GM18868 (cell line): ENCODE data around the gene TSPYL2.

Source experiments
- ATAC-seq: cut with Tn5 transposase; IDR thresholded peaks from one replicate; pipeline ENCODE4 v1.9.1; 2021; ENCODE audit warnings: mild to moderate bottlenecking, moderate library complexity; ENCODE audit not compliant: unreplicated experiment

The TSPYL2 gene

GRCh38 chrX:53116101-53116500 is 33.9 kb downstream of the TSPYL2 start:
- no peak for ATAC-seq

- ATAC-seq: no peak
These were observed 39.8 kb downstream of the TSPYL2 start for GRCh38 chrX:53122013-53122412.

DNA sequence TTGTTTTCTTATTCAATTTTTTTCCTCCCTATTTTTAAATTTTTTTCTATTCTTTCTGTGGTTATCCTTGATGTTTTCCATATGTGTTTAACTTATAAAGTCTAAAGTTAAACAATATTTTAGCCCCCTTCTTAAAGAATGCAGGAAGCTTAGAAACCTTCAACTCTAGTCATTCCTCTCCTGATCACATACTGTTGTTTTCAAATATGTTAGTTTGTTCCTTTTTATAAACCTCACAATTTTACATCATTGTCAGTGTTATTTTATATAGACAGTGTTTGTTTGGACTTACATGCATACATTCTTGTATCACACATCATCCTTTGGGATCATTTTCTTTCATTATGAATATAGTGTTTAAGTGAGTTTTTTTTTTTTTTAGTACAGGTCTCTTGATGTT is 43.3 kb downstream of the TSPYL2 start:
- ATAC-seq: no peak

DNA sequence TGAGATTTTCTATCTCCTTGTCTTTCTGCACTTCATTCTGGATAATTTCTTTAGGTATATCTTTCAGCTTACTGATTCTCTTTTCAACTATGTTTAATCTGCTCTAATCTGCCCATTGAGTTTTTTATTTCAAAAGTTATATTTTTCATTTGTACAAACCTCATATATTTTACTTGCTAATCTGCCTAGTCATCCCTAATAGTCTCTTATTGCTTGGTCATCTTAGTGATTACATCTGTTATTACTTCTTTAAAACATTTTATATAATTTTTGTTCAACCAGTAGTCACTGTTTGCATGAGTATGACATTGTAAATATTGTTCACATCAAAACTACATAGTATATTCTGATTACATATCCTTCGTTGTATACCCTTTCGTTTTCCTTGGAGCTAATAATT is 44.2 kb downstream of the TSPYL2 start:
- ATAC-seq: no peak

- ATAC-seq: no peak
These were observed 46.1 kb downstream of the TSPYL2 start for GRCh38 chrX:53128097-53128749.

DNA sequence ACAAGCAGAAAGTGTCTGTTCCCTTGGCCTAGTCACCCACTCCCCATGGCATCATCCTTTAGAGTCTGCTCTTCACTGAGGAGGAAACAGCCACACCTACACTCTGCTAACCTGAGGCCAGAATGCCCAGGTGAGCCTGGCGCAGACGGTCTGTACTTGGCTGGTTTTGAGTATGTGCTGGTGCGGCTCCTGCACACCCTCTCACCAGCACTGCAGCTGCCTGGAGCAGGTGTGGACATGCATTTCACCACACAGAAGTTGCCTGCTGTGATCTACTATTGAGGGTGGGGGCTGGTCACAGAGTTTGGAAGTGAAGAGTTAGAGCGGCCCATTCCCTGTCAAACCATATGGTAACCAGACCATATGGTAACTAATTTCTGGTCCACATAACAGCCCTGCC is 51.2 kb downstream of the TSPYL2 start:
- ATAC-seq: no peak

DNA sequence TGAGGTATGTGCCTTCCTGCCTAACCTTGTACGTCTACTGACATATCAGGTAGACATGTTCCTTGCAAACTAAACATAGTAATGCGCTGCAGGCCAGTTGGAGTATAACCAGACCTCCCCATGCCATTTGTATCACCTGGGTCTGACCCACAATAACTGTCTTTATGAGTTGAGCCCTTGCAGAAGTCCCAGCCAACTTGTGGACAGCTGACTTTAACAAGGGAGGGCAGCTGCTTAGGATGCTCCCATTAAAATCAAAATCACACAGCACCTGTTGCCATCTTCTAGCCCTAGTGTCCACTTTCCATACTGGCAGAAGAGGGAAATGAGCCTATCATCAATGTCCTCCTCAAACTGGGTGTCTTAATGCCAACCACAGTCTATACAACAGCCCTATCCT is 53.4 kb downstream of the TSPYL2 start:
- ATAC-seq: no peak
